GM12891 (cell line): Measurements from ENCODE around the gene MCHR2. TPM values are rescaled to one million over a fixed set of nuclear protein-coding genes. Genes with fewer than 3 reads are reported as not detected.
"Not testable (repeated sequence)": the region's sequence is repeated elsewhere in the genome, so short reads cannot be mapped to it uniquely, and the experiment has no call there.

Experiments
- DNase-seq: peaks from one replicate; pipeline ENCODE4 v3.0.0; 2011; ENCODE audit warnings: low spot score; ENCODE audit not compliant: insufficient read length
- FAIRE-seq: peaks from 2 replicates; lab custom pipeline; 2011; peaks lifted over from hg19 to GRCh38; lab: Jason Lieb, UNC
- PAX5 ChIP-seq: IDR thresholded peaks from 2 replicates; pipeline ENCODE4 v1.6.1; 2011; ENCODE audit warnings: low read length, moderate library complexity, mild to moderate bottlenecking; ENCODE audit not compliant: insufficient read depth, severe bottlenecking
- POLR2A ChIP-seq: IDR thresholded peaks from 2 replicates; pipeline ENCODE4 v1.6.1; 2011; ENCODE audit warnings: low read depth, low read length, control low read depth
- POLR2AphosphoS5 ChIP-seq: IDR thresholded peaks from 2 replicates; pipeline ENCODE4 v1.6.1; 2011; ENCODE audit warnings: low read depth, low read length, control low read depth
- POU2F2 ChIP-seq: IDR thresholded peaks from 2 replicates; pipeline ENCODE4 v1.6.1; 2011; ENCODE audit warnings: low read depth, mild to moderate bottlenecking, control low read depth, low read length, moderate library complexity
- SPI1 ChIP-seq: IDR thresholded peaks from 2 replicates; pipeline ENCODE4 v1.6.1; 2011; ENCODE audit warnings: low read depth, low read length, control low read depth
- TAF1 ChIP-seq: IDR thresholded peaks from 2 replicates; pipeline ENCODE4 v1.6.1; 2011; ENCODE audit warnings: low read depth, low read length, control low read depth
- polyA plus RNA-seq: library from polyadenylated mRNA; unstranded; fragments of >200 nt; gene quantifications from one replicate; pipeline ENCODE4 v1.2.1, GENCODE V29; 2012; ENCODE audit warnings: low read depth, missing spikeins, inconsistent platforms; ENCODE audit not compliant: missing spikeins

MCHR2 gene
- not detected for polyA plus RNA-seq

DNA sequence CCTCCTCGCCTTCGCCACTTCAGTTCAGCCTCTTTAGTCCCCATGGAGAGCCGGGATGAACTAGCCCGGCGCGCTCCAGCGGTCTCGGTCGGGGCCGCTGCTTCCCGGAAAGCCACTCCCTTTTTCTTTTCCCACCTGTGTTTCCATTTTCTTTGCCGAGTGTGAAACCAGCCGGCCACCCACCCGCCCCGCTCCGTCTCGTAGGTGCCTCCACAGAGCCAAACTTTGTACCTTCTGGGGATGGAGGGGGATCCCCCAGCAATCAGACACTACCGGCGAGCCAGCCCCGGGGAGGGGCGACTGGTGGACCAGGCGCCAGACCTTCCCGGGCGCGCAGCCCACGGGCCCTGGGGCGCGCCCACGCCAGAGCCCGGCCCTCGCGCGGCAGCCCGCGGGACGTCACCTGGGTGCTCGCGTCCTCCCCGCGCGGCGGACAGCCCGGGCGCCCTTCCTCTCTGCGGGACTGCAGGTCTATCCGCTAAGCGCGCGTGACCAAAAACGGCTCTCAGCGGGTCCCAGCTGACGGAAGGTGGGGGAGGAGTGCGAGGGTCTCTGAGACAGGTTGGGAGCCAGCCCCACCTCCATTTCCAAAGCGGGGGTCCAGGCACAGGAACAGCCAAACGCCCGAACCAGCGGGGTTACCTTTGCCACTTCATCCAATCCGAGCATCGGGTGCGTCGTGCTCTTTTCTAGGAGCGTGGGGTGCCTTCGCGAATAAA, at the start of gene MCHR2:
MCHR2 (minus strand) TSS at position 691 of the 719 bp plus-strand sequence. CDS start 38,076 bp downstream, outside the sequence.
- no peak for FAIRE-seq
- no peak for DNase-seq
- no peak for TF ChIP-seq POLR2AphosphoS5
- TF ChIP-seq POU2F2, result no peak
- TF ChIP-seq POLR2A, result no peak
- TF ChIP-seq TAF1, result no peak
- no peak for TF ChIP-seq SPI1
- TF ChIP-seq PAX5, result no peak

GRCh38 chr6:100038546-100038945, 44.5 kb upstream of the MCHR2 start:
- DNase-seq, FAIRE-seq: not testable (repeated sequence)

DNA sequence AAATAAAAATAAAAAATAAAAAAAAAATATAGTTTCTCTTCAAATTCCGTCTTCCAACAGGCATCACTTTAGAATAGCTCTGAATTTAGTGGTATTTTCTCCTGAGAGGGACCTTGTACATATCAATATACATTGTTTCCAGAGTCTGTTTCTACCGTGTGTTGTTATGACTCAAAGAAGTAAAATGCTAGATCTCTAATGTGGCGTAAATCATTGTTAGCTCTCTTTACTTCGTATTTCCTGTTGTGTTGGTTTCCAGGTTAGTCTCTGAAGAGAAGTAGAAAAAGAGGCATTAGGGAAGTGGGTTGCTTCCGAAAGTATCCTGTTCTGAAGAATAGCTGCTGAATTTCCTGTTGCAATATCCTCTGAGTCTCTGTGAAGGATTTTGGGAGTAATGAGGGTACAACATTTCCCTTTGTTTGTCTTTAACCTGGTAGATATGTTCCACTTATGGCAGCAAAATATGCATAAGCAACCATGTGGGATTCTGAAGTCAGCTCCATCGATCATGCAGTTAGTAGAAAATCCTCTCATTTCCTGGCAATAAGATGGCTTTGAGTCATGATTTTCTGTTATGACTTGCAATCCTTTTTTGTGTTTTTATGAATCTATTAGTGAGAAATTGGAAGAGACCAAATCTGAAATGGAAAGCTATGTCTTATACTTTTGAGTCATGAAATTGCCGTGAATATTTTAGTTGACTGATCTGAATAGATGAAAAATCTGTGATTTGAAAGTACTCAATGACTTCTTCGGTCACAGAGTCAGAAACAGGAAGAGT, 42.0 kb upstream of the MCHR2 start:
- DNase-seq (no peak), FAIRE-seq (no peak)
- TF ChIP-seq POLR2A (no peak), POLR2AphosphoS5 (no peak), POU2F2 (no peak), SPI1 (no peak), PAX5 (no peak), TAF1 (no peak)

GRCh38 chr6:100023798-100024197, 29.8 kb upstream of the MCHR2 start:
- FAIRE-seq (no peak), DNase-seq (no peak)
- TF ChIP-seq PAX5 (no peak), SPI1 (no peak)

GRCh38 chr6:100022847-100023246, 28.8 kb upstream of the MCHR2 start:
- TF ChIP-seq SPI1, result no peak
- no peak for TF ChIP-seq PAX5
- TF ChIP-seq POU2F2, result no peak
- TF ChIP-seq POLR2A, result no peak
- no peak for TF ChIP-seq POLR2AphosphoS5
- TF ChIP-seq TAF1, result no peak
- FAIRE-seq (no peak), DNase-seq (no peak)

- TF ChIP-seq POU2F2 (no peak), PAX5 (no peak), TAF1 (no peak), POLR2AphosphoS5 (no peak), POLR2A (no peak), SPI1 (no peak)
- DNase-seq (no peak), FAIRE-seq (no peak)
These were observed 14.8 kb upstream of the MCHR2 start for GRCh38 chr6:100008857-100009256.

DNA sequence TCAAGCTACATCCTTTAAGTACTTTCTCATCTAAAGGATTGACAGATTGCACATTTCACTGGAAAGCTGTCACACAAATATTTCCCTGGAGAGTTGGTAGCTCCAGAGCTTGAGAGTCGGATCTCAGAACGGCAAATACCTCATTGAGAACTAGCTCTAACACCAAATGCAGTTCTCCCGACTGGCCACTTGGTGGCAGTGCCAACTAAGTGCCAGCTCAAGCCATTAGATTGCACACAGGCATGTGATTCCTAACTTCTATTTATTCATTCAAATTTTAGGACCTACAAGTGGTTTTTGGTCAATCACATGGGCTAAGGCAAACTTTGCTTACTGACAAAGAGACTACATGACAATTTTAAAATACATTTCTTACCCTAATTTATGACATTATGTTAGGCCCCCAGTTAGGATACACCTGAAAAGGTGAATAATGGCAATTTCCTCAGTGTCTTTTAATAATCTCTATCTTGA, 7.9 kb upstream of the MCHR2 start:
- peak; percentile 76 for FAIRE-seq
- no peak for TF ChIP-seq SPI1
- no peak for TF ChIP-seq TAF1
- no peak for TF ChIP-seq POU2F2
- TF ChIP-seq POLR2A, result no peak
- TF ChIP-seq POLR2AphosphoS5, result no peak
- TF ChIP-seq PAX5, result no peak
- DNase-seq, result no peak

DNA sequence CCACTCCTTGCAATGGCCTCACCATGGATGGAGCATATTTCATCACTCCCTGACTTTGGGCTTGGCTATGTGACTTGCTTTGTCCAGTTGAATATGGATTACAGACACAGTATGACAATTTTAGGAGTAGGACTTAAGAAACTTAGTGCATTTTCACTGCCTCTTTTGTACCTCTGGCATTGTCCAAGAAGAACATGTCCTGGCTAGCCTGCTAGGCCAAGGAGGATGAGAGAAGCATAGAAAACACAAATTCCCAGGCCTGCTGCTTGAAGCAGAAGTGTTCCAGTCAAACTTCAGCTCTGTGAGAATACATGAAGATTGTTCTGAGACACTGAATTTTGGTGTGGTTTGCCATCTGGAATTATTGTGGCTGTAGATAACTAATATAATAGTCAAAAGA, 3.1 kb upstream of the MCHR2 start:
- TF ChIP-seq SPI1, result no peak
- TF ChIP-seq PAX5, result no peak
- DNase-seq (no peak), FAIRE-seq (no peak)

DNA sequence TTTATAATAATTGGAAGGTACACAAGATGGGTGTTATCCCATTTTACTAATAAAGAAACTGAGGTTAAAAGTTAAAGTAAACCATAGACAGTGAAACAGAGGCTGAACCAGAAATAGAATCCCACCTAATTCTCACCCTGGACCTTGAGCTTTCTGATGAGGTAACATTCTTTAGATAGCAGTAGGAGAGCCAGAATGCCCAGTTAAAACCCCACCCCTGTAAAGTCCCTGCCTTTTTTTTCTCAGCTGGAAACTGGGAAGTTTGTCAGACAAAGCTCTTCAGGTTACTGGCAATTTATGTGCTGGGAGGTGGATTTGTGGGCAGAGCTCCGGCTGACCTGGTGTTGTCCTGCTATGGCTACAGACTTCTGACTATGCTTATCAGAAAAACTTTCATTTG, 1.9 kb upstream of the MCHR2 start:
- no peak for FAIRE-seq
- no peak for TF ChIP-seq SPI1
- no peak for TF ChIP-seq POLR2A
- TF ChIP-seq TAF1, result no peak
- no peak for TF ChIP-seq POLR2AphosphoS5
- TF ChIP-seq POU2F2, result no peak
- no peak for TF ChIP-seq PAX5

GRCh38 chr6:99993146-99993532, 884 bp downstream of the MCHR2 start:
- DNase-seq (no peak), FAIRE-seq (no peak)
- TF ChIP-seq TAF1, result no peak
- TF ChIP-seq POU2F2, result no peak
- TF ChIP-seq POLR2AphosphoS5, result no peak
- no peak for TF ChIP-seq POLR2A
- TF ChIP-seq PAX5, result no peak
- TF ChIP-seq SPI1, result no peak

More for the DNA sequence above, 1.9 kb upstream of the MCHR2 start:
- no peak for DNase-seq
